ENCODE results near the gene MTA2. TPM values are rescaled to one million over a fixed set of nuclear protein-coding genes. Genes with fewer than 3 reads are reported as not detected.

Gene MTA2
- total RNA-seq, 1 donor from 2014 or later, result 162 TPM

- peak; percentile 15 for DNase-seq (ENCODE audit: low read depth)
- Histone ChIP-seq H3K27me3 (ENCODE audit: control insufficient read depth, insufficient read depth, low read length) (no peaks in the 10 kb centered on the region), H3K4me3 (ENCODE audit: low read depth, low read length) (peak overlapping the region; percentile 95), H3K36me3 (ENCODE audit: control insufficient read depth, insufficient read depth, low read length) (peaks cover 12% of the 10 kb centered on the region)
- no peak for FAIRE-seq
- TF ChIP-seq, protein P1, sequence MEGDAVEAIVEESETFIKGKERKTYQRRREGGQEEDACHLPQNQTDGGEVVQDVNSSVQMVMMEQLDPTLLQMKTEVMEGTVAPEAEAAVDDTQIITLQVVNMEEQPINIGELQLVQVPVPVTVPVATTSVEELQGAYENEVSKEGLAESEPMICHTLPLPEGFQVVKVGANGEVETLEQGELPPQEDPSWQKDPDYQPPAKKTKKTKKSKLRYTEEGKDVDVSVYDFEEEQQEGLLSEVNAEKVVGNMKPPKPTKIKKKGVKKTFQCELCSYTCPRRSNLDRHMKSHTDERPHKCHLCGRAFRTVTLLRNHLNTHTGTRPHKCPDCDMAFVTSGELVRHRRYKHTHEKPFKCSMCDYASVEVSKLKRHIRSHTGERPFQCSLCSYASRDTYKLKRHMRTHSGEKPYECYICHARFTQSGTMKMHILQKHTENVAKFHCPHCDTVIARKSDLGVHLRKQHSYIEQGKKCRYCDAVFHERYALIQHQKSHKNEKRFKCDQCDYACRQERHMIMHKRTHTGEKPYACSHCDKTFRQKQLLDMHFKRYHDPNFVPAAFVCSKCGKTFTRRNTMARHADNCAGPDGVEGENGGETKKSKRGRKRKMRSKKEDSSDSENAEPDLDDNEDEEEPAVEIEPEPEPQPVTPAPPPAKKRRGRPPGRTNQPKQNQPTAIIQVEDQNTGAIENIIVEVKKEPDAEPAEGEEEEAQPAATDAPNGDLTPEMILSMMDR (IDR thresholded peaks at IDR 0.05; ENCODE audit: insufficient read depth, low read length, severe bottlenecking), result no peak
These were observed 56.9 kb downstream of the MTA2 start for GRCh38 chr11:62544581-62545436.

- TF ChIP-seq, protein P1 (IDR thresholded peaks at IDR 0.05; ENCODE audit: insufficient read depth, low read length, severe bottlenecking), result no peak
- H3K36me3 ChIP-seq (ENCODE audit: control insufficient read depth, insufficient read depth, low read length), result peaks cover 12% of the 10 kb centered on the region
- no peak for FAIRE-seq
- H3K4me3 ChIP-seq (ENCODE audit: low read depth, low read length), result peak overlapping the region; percentile 95
- no peaks in the 10 kb centered on the region for H3K27me3 ChIP-seq (ENCODE audit: control insufficient read depth, insufficient read depth, low read length)
- peak; percentile 28 for DNase-seq (ENCODE audit: low read depth)
These were observed 57.8 kb downstream of the MTA2 start for GRCh38 chr11:62543680-62544444.

Other genes starting within 250 kb of the MTA2 start
- not detected in 2 replicates for gene SCGB1A1, start 182.8 kb downstream of the MTA2 start, total RNA-seq
- 354 and 607 TPM in 2 replicates for gene AHNAK, start 55.1 kb downstream of the MTA2 start, total RNA-seq
- gene EEF1G, start 28.0 kb downstream of the MTA2 start, total RNA-seq, result 2,058 and 2,441 TPM in 2 replicates
- gene TUT1, start 10.3 kb downstream of the MTA2 start, total RNA-seq, result 7.0 and 9.5 TPM in 2 replicates
- 10.0 and 11.1 TPM in 2 replicates for gene EML3, start 10.9 kb upstream of the MTA2 start, total RNA-seq
- 2.6 and 2.8 TPM in 2 replicates for gene ROM1, start 11.4 kb upstream of the MTA2 start, total RNA-seq
- gene B3GAT3, start 20.1 kb upstream of the MTA2 start, total RNA-seq, result 24.2 and 26.2 TPM in 2 replicates
- gene GANAB, start 44.7 kb upstream of the MTA2 start, total RNA-seq, result 138 TPM in 2 replicates
- 17.1 and 19.8 TPM in 2 replicates for gene INTS5, start 51.4 kb upstream of the MTA2 start, total RNA-seq
- 79.5 and 83.7 TPM in 2 replicates for gene C11orf98, start 63.3 kb upstream of the MTA2 start, total RNA-seq
- 12.3 and 21.3 TPM in 2 replicates for gene CSKMT, start 63.4 kb upstream of the MTA2 start, total RNA-seq
- gene UQCC3, start 69.8 kb upstream of the MTA2 start, total RNA-seq, result 27.9 and 29.4 TPM in 2 replicates
- gene LBHD1, start 70.4 kb upstream of the MTA2 start, total RNA-seq, result 0.77 and 1.1 TPM in 2 replicates
- 176 and 227 TPM in 2 replicates for gene UBXN1, start 77.2 kb upstream of the MTA2 start, total RNA-seq
- gene LRRN4CL, start 87.7 kb upstream of the MTA2 start, total RNA-seq, result 0.26 and 1.2 TPM in 2 replicates
- 23.7 and 42.0 TPM in 2 replicates for gene BSCL2, start 105.6 kb upstream of the MTA2 start, total RNA-seq
- not detected in 2 replicates for gene GNG3, start 105.8 kb upstream of the MTA2 start, total RNA-seq
- 9.2 and 15.2 TPM in 2 replicates for gene HNRNPUL2, start 125.6 kb upstream of the MTA2 start, total RNA-seq
- gene TTC9C, start 126.6 kb upstream of the MTA2 start, total RNA-seq, result 21.4 and 27.4 TPM in 2 replicates
- gene ZBTB3, start 152.3 kb upstream of the MTA2 start, total RNA-seq, result 11.0 and 11.6 TPM in 2 replicates
- gene POLR2G, start 159.7 kb upstream of the MTA2 start, total RNA-seq, result 102 and 121 TPM in 2 replicates
- gene TAF6L, start 169.5 kb upstream of the MTA2 start, total RNA-seq, result 16.6 and 17.1 TPM in 2 replicates
- 19.0 and 30.0 TPM in 2 replicates for gene TMEM179B, start 185.5 kb upstream of the MTA2 start, total RNA-seq
- 18.6 and 19.5 TPM in 2 replicates for gene TMEM223, start 190.1 kb upstream of the MTA2 start, total RNA-seq
- gene NXF1, start 203.6 kb upstream of the MTA2 start, total RNA-seq, result 13.4 and 15.3 TPM in 2 replicates
- gene STX5, start 230.2 kb upstream of the MTA2 start, total RNA-seq, result 31.3 and 36.2 TPM in 2 replicates
- gene TEX54, start 231.0 kb upstream of the MTA2 start, total RNA-seq, result not detected in 2 replicates
- 59.0 and 113 TPM in 2 replicates for gene WDR74, start 237.7 kb upstream of the MTA2 start, total RNA-seq